Stimulated activated CD8-positive, alpha-beta memory T cell treated with anti-CD3 and anti-CD28 coated beads, Interleukin-7, amount 100 ng/mL, for 24 hours (primary cell): ENCODE measurements around the gene HHLA2.

Experiments
- DNase-seq: peaks from one replicate; pipeline ENCODE4 v3.0.0-alpha.2; 2020; ENCODE audit warnings: low read depth

The HHLA2 gene

DNA sequence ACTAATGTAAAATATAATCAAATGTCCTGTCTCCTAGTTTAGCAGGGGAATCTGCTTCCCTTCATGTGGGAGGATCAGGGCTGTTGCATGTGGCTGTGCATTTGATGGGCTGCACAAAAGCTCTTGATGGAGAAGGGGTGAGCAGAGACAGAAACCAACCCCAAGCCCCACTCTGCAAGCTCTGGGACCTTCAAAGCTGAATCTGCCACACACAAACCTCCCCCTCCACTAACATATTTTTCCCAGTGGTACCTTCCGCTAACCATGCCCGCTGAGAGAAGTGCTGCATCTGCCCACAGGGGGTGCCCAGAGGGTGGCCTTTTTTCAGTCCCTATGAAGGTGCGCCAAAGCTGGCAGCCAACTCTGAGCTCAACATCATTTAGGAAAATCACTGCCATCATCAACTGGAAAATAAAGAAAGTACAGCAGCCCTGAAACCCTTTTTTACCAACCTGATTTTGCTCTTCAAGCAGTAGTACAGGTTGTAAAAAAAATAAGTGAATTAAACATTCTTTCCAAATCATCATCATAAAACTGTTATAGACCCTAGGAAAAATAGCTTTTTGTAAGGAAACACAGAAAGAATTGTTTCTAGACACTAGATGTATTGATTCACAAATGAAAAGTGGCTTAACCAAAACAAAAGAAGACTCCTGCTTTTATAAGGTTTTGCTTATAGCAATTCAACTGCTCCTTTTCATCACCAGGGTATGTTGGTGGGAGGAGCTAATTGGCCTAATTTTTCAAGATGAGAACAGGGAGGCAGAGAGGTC, 97.0 kb downstream of the HHLA2 start:
- no peak for DNase-seq

DNA sequence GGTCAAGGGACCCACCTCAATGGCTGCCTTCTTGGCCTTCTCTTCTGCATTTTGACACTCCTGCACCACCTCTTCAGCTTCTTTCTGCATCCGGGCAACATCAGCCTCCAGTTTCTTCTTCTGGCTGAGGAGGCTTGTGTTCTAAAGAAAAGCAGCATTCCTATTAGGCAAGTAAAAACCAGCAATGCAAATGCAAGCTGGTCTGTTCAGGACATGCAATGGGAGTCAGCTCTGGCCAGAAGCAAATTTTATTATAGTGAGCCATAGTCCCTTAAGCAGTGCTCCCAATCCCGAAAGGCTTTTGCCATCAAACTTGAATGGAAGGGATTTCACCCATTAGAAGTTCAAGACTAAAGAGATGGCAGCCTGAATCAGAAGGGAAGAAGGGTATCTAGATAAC, 97.7 kb downstream of the HHLA2 start:
- DNase-seq, result no peak

DNA sequence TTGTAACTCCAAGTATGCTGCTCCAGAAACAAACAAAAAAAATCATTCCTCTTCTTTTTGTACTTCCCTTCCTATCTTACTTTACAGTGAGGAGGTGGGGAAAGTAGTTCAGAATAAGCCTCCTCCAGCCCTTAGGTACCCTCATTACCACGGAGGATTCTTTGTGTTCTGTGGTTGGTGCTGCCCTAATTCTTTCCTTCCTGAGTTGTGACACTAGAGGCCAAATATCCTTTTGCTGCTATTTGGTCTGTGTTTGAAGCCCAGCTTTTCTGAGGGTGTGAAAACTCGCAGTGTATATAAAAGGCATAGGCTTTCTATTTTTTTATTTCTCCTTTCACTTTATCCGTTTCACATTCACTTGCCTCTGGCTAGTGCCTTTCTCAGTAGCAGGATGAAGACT, 98.2 kb downstream of the HHLA2 start:
- DNase-seq, result no peak

DNA sequence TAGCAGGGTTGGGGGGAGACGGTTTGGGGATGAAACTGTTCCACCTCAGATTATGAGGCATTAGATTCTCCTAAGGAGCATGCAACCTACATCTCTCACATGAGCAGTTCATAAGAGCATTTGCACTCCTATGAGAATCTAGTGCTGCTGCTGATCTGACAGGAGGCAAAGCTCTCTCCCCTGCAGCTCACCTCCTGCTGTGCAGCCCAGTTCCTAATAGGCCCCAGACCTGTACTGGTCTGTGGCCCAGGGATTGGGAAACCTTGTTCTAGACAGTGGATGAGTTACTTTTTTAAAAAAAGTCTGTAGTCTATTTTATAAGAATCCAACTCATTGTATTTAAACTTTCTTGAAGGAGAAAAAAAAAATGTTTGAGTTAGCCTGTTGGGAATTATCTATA, 100.0 kb downstream of the HHLA2 start:
- DNase-seq, result no peak

DNA sequence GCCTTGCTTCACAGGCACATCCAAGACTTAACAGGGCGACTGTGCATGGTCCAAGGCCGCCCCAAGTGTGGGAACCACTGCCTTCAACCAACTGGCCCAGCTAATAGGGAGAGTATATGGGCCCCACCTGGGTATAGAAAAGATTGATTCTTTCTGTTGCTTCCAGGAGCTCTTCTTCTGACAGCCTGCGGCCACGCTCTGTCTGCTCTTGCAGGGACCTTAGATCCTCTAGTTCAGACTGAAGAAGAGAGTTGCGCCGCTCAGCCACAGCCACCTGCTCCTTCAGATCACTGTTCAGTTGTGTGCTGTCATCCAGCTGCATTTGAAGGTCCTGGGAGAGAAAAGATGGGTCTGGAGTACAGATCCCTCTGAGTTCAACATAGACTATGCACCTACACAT, 102.2 kb downstream of the HHLA2 start:
- no peak for DNase-seq

DNA sequence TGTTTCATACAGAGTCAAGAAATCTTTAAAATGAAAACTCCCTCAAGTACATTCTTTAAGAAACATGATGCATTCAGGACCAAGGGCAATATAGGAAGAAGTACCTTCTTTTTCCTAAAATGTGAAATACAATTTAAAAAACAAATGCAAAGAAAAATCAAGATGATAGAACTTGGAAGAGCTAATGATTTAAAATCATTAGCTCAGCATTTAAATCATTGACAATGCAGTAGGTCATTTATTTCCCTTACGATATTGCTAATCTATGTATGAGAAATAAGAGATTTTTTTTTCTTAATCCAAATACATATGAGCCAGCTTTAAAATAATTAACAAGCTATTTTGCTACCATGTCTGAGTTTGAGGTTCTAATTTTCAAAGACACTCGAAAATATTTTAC, 105.5 kb downstream of the HHLA2 start:
- DNase-seq, result no peak

DNA sequence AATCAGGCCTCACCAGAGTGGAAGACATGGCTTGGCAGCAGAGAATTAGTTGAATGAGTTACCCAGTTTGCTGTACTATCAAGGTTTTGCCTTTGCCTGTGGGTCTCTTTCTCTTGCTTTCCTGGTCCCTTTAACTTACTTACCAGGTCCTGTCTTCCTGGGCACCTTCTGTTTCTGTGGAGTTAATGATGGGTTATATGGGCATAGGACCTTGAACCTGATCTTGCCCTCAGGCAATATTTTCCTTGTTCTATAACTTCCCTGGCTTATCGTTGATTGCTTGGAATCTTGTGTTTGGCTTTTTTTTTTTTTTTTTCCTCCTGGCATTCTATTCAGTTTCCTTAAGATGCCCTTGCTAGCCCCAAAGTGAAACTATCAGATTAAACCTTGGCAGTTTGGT, 106.8 kb downstream of the HHLA2 start:
- DNase-seq, result no peak

DNA sequence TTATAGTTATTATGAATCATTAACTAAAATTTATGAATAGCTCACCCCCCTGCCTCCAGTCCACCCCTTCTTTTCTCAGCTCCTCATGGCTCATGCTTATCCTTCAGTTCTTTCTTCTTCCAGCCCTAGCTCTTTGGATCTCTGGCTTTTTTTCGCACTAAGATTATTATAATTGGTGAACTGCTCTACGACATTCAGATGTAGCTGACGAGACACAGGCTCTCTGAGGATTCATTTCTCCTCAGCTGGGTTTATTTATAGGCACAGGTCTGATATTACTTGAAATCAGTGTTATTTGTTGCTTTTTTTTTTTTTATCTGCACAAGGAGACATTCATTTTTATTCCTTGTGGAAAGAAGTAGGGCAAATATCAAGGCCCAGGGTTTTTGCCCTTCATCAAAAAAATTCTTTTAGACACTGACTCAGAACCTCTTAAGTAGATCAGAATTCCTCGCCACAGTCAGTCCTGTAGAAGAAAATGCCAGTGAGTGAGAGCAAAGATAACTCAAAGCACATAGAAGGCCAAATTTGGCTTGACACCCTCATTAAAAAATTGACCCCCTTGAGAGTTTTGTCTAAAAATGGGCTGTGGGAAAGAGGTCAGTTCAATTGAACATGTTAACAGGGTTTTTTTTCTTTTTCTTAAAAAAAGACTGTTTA, 107.5 kb downstream of the HHLA2 start:
- DNase-seq, result no peak

DNA sequence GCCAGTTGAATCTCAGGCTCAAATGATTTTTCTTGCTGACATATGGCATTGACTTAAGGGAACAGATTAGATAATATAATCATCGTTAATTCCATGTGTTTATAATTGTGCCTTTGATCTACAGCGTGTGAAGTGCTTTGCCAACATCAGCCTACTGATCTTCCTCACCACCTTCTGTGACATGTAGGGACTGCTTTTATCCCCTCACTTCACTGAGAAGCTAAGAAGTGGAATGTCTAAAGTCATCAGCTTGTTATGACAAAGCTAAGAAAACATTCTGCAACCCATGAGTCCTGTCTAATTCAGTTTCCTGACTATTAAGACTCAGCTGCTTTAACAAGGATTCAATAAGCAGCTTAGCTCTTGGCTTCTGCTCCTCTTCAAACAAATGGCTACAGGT, 108.0 kb downstream of the HHLA2 start:
- no peak for DNase-seq

DNA sequence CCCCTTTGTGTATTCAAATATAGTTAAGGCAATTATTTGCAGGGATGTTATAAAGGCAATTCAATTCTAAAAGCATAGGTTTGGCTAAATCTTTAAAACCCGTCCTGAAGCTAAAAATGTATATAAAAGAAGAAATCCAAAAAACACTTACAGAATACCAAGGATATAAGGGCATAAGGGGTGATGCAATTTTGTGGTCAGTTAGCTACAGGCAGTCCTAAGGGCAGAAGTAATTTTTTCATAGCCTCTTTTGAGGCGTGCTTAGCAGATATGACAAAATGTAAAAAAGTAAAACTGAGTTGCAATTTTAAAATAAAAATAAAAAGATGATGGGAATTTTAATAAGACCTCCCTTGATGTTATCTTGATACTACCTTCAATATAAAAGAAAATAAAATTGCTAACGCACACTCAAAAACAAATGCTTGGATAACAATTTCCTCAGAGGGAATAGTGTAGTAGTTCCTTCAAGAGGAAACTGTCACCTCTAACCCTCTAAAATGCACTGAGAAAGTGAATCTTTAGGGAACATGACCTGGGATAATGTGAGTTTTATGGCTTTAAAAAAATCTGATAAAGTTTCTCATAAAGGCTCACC, 109.8 kb downstream of the HHLA2 start:
- no peak for DNase-seq

DNA sequence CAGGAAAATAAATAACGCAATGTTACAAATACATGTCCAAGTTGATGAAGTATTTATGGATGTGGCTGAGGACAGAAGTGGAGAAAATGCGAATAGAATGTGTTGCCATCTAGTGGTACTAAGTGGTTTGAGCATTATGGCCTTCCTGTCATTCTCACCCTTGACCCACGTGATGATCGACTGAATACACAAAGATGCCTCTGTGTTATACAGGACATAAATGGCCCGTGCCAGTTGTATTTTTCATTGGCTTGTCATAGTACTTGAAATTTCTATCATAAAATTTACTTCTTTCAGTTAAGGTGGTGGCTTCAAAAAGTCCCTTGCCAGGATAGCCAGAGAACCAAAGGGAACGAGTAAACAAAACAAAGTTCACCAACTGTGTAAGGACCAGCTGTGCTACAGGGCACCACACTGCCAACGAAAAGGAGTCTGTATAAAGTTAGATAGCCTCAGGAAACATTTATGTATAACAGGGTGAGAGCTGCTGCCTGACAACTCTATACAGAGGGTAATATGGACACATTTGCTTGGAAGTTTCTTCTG, 110.4 kb downstream of the HHLA2 start:
- DNase-seq, result no peak

DNA sequence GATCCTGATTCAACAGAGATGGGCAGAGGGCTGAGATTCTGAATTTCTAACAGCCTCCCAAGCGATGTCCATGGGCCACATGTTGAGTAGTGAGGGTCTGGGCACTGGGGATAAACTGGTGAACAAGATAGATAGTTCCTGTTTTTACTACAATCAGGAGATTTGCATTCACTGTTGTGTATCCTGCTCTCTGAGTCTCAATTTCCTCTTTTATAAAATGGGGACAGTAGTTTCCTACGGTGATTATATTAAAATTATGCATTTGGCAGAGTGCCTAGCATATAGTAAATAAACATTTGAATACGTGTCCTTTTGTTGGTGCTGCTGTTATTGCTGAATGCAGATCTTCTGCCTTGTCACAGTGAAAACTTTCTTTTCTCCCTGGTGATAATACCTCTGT, 111.5 kb downstream of the HHLA2 start:
- no peak for DNase-seq

DNA sequence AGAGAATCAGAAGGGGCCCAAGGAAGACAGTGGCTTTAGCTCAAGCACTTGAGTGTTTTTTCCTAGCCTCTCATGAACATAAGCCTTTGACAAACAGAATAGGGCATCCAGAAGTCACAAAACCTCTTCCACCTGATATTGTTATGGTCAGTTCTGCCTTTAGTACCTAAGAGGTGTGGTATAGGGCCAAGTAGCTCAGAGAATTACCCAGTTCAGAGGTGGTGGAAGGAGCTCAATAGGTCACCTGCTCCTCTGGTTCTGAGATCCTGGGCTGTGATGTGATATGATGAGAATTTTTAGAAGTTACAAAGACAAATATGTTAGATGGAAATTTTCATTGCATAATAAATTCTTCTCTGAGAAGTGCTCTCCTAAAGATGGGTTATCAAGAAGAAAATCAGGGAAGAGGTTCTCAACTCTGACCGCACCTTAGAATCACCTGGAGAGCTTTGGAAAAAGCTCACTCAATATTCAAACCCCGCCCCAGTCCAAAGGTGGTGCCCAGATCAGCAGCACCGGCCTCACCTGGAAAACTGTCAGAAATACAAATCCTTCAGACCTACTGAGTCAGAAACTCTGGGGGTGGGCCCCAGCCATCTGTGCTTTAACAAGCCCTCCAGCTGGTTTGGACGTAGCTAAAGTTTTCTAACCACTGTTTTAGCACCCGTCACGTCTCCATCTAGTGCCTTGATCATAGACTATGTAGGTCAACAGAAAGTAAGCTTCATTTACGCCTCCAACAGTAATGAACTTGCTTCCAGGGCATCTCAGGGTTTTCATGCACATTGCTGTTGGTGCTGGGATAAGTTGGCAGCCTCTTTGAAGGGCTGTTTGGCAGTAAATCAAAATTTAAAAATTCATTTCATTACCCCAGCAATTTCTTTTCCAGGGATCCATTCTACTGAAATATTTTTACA, 112.8 kb downstream of the HHLA2 start:
- DNase-seq, result no peak

DNA sequence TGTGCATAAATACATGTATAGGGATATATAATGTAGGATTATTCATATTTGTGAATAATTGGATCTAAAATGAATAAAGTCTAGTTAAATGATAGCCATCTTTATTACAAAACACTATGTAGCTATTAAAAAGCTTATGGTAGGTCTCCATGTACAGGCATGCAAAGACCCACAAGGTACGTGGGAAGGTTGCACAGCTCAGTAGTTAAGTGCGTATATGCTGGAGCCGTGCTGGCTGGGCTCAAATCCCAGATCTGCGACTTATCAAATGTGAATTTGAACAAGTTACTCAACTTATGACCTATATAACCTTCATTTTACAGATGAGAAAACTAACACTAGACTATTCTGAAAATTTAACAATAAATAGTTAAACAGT, 113.4 kb downstream of the HHLA2 start:
- no peak for DNase-seq

DNA sequence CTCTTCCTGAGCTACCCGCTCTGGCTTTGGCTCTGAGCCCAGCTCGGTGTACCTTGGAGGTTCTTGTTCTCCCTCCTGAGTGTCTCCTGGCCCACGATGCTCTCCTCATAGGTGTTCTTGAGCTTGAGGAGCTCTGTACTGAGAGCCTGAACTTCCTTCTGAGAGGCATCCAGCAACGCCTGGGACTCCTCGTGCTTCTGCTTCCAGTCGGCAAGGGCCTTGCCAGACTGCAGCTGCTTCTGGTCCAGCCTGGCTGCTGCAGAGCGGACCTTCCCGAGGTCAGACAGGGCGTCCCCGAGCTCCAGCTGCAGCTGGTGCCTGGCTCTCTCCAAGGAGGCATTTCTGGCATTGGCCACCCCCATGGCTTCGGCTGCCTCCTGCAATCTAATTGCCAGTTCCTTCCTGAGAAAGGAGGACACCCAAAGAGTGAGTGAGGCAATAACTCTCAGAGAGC, 114.2 kb downstream of the HHLA2 start:
- no peak for DNase-seq

DNA sequence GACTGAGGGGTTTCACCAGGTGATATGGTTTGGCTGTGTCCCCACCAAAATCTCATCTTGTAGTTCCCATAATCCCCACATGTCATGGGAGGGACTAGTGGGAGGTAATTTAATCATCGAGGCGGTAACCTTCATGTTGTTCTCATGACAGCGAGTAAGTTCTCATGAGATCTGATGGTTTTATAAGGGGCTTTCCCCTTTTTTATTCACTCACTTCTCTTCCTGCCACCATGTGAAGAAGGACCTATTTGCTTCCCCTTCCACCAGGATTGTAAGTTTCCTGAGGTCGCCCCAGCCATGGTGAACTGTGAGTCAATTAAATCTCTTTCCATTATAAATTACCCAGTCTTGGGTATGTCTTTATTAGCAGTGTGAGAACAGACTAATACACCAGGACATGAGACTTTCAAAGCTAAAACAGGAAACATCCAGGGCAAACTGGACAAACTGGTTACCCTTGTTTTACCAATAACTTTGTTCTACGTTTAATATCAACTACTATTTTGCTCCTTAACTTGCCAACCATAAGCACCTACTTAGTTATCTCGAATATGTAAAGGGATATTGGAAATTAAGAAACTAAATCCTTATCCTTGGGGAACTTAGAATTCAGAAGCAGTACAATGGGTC, 115.9 kb downstream of the HHLA2 start:
- DNase-seq, result no peak

DNA sequence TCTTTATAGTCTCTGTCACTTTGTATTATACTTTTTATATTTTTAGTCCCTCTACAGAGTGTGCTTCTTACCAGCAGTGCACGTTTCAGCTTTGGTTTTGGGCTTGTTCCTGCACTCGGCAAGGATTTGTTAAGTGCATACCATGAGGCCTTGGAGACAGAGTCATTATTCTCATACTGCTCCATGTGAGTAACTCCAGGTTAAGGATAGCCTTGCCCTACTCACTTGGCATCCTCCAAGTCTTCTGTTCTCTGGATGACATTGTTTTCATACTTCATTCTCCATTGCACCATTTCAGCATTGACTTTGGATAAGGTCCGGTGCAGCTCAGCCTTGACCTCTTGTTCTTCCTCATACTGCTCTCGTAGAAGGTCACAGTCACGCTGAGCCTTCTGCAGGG, 117.7 kb downstream of the HHLA2 start:
- DNase-seq, result no peak

DNA sequence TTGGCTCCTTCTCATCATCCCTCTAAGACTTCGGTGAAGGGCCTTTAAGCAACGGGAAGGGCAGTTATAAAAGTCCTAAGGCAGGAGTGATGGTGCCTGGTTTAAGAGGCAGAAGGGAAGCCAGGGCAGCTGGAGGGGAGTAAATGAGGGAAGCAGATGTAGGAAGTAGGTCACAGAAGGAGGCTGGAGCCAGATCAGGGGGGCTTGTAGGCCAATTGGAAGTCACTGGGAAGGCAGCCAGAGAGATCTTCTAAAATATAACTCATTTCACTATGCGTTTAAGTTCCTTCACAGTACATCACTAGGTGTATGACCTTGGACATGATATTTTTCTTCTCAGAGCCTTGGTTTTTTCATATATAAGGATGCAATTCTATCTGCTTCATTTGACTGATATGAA, 119.3 kb downstream of the HHLA2 start:
- no peak for DNase-seq

DNA sequence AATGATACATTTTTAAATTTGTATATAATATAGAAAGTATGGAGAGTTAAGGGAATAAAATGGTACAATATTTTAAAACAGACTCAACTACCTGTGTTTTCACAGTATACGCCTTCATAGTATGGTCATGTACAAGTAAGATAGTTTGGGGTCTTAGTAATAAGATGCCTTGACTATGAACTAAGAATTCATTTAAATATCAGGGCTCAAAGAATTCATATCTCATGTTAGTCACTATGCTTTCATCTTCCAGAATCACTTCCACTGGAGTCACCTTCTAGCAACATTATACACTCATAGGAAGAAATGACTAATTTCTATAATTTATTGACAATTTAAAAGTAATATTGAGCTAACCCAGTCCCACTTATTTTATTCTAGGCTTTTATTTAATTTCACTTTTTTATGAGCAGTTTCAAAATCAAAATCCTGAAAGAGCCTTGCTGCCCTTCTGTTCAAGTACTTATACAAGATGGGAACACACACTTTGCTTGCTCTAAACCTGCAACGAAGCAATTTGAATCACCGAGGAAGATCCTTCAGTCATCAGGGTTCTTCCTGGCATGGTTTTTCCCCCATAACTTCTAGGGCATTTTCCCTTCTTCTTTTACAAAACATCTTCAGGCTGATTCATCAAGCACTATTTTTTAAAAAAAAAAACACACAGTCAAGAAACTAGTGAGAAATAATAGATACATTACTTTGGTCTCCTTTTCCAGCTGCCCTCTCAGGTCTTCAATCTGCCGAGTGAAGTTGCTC, 119.9 kb downstream of the HHLA2 start:
- DNase-seq, result no peak

DNA sequence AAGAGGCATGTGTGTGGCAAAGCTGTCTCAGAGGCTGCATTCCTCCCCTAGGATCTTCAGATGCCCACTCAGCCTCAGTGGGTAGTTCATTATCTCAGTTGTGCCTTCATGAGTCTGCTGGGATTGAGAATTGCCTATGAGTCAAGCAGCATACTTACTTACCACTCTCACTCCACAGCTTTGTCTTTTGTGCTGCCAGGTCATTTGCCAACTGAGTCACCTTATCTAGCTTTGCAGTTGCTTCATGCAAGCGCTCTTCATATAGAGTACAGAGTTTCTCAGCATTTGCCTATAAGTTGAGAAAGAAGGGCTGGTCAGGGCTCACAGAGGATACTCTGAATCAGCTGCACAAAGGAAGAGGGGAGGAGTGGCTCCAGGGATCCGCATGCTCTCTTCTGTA, 124.6 kb downstream of the HHLA2 start:
- no peak for DNase-seq
